HL-60 (cell line): ENCODE results near the gene GPR137.

ENCODE experiments used
- DNase-seq, 2 experiments: peaks; one replicate each; pipeline ENCODE4 v3.0.0-alpha.2; 2010 to 2020; ENCODE audit warnings: low read depth in 1 of 2, low spot score in 1 of 2
- H3K27ac ChIP-seq: fragments of 250-450 bp; sonication (Bioruptor Pico); replicated peaks from 2 replicates; pipeline ENCODE4 v1.5.1; 2020; ENCODE audit warnings: mild to moderate bottlenecking, moderate library complexity
- H3K27me3 ChIP-seq: fragments of 250-450 bp; sonication (Bioruptor Pico); 2 replicates; pipeline ENCODE4 v1.5.1; 2021; ENCODE audit warnings: mild to moderate bottlenecking, moderate library complexity; ENCODE audit not compliant: insufficient read depth, poor library complexity, severe bottlenecking
- H3K4me3 ChIP-seq: replicated peaks from 2 replicates; pipeline ENCODE4 v1.5.1; 2011; ENCODE audit warnings: mild to moderate bottlenecking, control low read depth, low read length; ENCODE audit not compliant: insufficient read depth
- CTCF ChIP-seq: IDR thresholded peaks from one replicate; pipeline ENCODE4 v1.5.1; 2011; ENCODE audit warnings: low read length, control low read depth, inconsistent platforms; ENCODE audit not compliant: insufficient read depth
- GABPA ChIP-seq: IDR thresholded peaks from 2 replicates; pipeline ENCODE4 v1.6.1; 2012; ENCODE audit warnings: low read depth
- POLR2AphosphoS5 ChIP-seq: IDR thresholded peaks from 2 replicates; pipeline ENCODE4 v1.6.1; 2012; ENCODE audit warnings: low read depth
- REST ChIP-seq: IDR thresholded peaks from 2 replicates; pipeline ENCODE4 v1.6.1; 2012; ENCODE audit warnings: low read depth; ENCODE audit not compliant: insufficient replicate concordance
- SPI1 ChIP-seq: IDR thresholded peaks from 2 replicates; pipeline ENCODE4 v1.6.1; 2012; ENCODE audit warnings: low read depth, mild to moderate bottlenecking, borderline replicate concordance

Gene GPR137

GRCh38 chr11:64284048-64284961 lies 1.3 kb upstream of the GPR137 start, which contains the start of gene BAD:
Gene BAD (minus strand): TSS chr11:64284665. CDS start chr11:64284368, 297 bp downstream.
- DNase-seq = peak; percentile 93 to 95
- H3K4me3 ChIP-seq = peak within 1 kb of the TSS; percentile 79
- no peak; the same call in 1 of the 2 replicates for TF ChIP-seq GABPA
- peak; percentile 21; the same call in 1 of the 2 replicates for TF ChIP-seq POLR2AphosphoS5
- TF ChIP-seq CTCF = no peak
- no peaks in the 10 kb centered on the region for H3K27me3 ChIP-seq
- H3K27ac ChIP-seq = peak within 1 kb of the TSS; percentile 77

- peak overlapping the region; percentile 79 for H3K4me3 ChIP-seq
- no peak overlapping the region for H3K27ac ChIP-seq
- H3K27me3 ChIP-seq = peaks cover 10% of the 10 kb centered on the region
- no peak for TF ChIP-seq REST
- peak; percentile 25 for TF ChIP-seq CTCF
- no peak for TF ChIP-seq SPI1
- 0 out of 2 replicates have a peak, but pooled peaks have one; percentile 8 for TF ChIP-seq POLR2AphosphoS5
- TF ChIP-seq GABPA = no peak
- peak in 1 of 2 experiments; percentile 62 for DNase-seq
Measured at GRCh38 chr11:64285885-64286800, 495 bp downstream of the GPR137 start.

- H3K27me3 ChIP-seq = peaks cover 12% of the 10 kb centered on the region
- no peak for DNase-seq
- no peak overlapping the region for H3K4me3 ChIP-seq
- no peak overlapping the region for H3K27ac ChIP-seq
- TF ChIP-seq CTCF (no peak), SPI1 (no peak), REST (no peak), GABPA (no peak), POLR2AphosphoS5 (no peak)
Measured at GRCh38 chr11:64286801-64287159, 1.1 kb downstream of the GPR137 start.
